ENCODE measurements around the gene CBX6.

Gene CBX6

DNA sequence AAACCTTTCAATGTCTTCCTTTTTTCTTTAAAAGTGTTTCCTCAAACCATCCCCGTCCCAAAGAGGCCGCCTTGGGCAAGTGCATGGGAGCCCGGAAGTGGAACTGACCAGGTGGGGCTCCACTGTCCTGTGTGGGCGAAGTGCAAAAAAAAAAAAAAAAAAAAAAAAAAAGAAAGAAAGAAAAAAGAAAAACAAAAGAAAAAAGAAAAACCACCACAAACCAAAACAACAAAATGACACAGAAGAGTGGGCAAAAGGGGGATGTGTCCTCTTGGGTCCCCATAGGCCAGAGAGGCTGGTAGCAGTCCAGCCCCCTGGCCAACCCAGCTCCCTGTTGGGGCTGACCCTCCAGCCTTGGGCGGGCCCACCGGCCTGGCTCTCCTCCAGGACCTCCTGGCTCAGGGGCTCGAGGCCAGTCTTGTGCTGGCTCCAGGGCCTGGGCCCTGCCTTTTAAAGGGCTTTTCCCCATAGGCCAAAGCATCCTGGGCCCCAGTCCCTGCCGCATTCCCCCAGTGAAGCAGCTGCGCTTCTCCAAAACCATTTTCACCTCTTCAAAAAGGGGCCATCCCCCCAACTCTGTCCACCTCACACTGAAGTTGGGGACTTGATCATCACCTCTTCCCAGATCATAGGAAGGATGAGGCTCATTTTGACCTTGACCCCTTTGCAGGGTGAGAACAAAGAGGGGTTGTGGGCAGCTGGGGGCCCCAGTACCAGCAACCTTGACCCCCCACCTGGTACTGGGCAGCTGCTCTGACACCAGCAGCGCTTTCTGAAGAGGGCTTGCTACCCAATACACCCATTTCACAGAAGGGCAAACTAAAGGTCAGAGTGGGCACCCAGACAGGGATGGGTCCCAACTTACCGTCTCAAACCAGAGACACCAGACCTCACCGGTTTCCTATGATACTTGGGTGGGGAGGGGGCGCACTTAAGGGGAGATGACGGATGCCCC, 9.4 kb downstream of the CBX6 start:
- no peak for DNase-seq (ENCODE audit: extremely low spot score)
- POLR2A ChIA-PET = no interaction called here
- CTCF ChIA-PET = interaction anchor here (1.1 to 1.3 kb wide), 3 partner anchors 9 to 140 kb away, joined by 3 to 4 read pairs (median 3); partner anchors contain the start of gene CBX6

DNA sequence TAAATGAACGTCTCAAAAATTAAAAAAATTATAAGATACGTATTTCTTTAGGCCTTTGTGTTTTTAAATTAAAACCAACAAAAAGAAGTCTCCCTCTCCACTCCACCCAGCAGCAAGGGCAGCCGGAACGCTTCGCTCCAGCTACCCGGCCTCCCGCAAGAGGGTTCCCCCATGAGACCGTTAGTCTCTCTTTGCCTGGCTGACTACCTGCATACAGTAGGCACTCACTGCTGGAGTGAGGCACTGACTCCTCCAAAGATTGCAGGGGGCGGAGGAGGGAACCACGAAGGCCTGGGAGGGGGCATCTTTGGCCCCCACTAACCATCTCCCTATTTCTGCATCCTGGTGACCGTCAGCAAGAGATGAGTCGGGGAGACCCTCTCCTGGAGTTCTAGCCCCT, 10.1 kb downstream of the CBX6 start:
- DNase-seq (ENCODE audit: extremely low spot score) = no peak
- CTCF ChIA-PET = interaction anchor here (1.2 to 1.6 kb wide), 3 partner anchors 8 to 12 kb away, joined by 3 to 11 read pairs (median 4); partner anchors contain the start of gene CBX6
- POLR2A ChIA-PET = no interaction called here
- TF ChIP-seq, protein P1, sequence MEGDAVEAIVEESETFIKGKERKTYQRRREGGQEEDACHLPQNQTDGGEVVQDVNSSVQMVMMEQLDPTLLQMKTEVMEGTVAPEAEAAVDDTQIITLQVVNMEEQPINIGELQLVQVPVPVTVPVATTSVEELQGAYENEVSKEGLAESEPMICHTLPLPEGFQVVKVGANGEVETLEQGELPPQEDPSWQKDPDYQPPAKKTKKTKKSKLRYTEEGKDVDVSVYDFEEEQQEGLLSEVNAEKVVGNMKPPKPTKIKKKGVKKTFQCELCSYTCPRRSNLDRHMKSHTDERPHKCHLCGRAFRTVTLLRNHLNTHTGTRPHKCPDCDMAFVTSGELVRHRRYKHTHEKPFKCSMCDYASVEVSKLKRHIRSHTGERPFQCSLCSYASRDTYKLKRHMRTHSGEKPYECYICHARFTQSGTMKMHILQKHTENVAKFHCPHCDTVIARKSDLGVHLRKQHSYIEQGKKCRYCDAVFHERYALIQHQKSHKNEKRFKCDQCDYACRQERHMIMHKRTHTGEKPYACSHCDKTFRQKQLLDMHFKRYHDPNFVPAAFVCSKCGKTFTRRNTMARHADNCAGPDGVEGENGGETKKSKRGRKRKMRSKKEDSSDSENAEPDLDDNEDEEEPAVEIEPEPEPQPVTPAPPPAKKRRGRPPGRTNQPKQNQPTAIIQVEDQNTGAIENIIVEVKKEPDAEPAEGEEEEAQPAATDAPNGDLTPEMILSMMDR (IDR thresholded peaks at IDR 0.05; ENCODE audit: control extremely low read depth, extremely low read depth, low read depth, missing control alignments) = no peak

More for the DNA sequence above, 9.4 kb downstream of the CBX6 start:
- TF ChIP-seq, protein P1 (IDR thresholded peaks at IDR 0.05; ENCODE audit: control extremely low read depth, extremely low read depth, low read depth, missing control alignments) = no peak

DNA sequence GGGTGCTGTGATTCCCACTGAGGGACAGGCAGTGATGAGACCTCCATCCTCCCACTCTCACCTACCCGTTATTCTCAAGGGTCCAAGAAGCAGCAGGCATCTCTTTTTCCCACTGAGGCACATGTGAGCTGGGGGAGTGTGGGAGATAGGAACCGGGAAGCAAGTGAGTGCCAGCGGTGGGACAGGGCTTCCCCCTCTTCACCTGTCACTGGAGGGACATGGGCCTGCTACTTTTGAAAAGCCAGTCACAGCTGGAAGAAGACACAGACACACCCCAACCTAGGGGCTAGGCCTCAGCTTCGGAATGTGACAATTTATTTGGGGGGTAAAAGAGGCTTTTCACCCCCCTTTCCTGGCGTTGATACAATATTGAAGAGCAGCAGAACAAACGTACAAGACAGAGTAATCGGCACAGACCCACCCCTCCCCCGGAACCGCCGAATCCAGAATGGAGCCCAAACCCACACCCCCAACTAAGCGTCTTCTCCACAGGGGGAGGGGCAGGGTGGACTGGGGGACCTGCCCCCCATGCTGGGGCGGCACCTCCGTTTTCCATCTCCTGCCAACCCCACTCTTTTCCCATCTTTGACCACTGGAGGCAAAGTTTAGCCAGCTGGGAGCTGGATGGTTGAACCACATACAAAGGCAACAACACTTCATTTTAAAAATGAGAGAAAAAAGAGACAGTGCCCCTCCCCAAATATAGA, 10.7 kb downstream of the CBX6 start:
- CTCF ChIA-PET = interaction anchor here (1.2 to 1.6 kb wide), 3 partner anchors 9 to 13 kb away, joined by 3 to 11 read pairs (median 4); partner anchors contain the start of gene CBX6
- DNase-seq (ENCODE audit: extremely low spot score) = no peak
- POLR2A ChIA-PET = no interaction called here
- TF ChIP-seq, protein P1 (IDR thresholded peaks at IDR 0.05; ENCODE audit: control extremely low read depth, extremely low read depth, low read depth, missing control alignments) = no peak

DNA sequence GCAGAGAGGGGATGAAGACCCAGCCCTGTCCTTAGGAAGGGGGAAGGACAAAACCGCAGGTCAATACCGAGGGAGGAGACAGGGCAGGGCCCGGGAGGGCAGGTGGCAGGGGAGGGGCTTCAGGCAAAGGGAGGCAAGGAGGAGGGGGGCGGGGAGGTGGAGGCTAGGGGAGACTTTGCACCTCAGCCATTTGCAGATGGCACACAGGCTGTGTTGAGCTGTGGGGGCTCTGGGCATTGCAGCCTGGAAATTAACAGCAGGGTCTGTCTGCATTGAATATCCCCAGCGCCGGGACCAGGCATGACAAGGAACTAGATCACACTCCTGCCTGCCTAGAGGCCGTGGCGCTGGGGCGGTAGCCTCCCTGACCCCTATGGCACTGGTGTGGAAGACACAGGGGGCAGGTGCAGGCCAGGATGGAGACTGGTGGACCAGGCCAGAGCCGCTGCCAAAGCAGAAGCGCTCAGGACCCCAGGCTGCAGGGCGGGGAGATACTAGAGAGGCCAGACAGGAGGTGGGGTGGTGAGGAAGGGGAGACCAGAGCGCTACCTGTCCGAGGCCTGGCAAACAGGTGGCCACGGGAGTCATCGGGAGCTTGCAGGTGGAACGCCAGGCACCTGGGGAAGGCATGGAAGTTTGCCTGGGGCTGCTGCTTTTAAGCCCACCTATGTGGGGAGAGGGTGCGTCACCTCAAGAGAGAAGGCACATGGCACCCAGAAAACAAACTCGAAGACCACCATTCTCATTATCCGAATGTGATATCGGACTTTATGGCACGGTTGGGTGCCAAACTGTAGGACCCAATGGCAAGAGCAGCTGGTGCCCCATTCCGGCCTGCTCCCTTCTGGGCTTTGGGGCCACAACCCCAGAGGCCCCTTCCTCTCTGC, 11.5 kb downstream of the CBX6 start:
- ChIA-PET POLR2A (no interaction called here), CTCF (interaction anchor here (1.6 to 3.0 kb wide), 2 partner anchors 9 kb away, joined by 11 to 21 read pairs; no protein-coding TSS in a partner anchor)
- no peak for DNase-seq (ENCODE audit: extremely low spot score)
- TF ChIP-seq, protein P1 (IDR thresholded peaks at IDR 0.05; ENCODE audit: control extremely low read depth, extremely low read depth, low read depth, missing control alignments) = no peak

DNA sequence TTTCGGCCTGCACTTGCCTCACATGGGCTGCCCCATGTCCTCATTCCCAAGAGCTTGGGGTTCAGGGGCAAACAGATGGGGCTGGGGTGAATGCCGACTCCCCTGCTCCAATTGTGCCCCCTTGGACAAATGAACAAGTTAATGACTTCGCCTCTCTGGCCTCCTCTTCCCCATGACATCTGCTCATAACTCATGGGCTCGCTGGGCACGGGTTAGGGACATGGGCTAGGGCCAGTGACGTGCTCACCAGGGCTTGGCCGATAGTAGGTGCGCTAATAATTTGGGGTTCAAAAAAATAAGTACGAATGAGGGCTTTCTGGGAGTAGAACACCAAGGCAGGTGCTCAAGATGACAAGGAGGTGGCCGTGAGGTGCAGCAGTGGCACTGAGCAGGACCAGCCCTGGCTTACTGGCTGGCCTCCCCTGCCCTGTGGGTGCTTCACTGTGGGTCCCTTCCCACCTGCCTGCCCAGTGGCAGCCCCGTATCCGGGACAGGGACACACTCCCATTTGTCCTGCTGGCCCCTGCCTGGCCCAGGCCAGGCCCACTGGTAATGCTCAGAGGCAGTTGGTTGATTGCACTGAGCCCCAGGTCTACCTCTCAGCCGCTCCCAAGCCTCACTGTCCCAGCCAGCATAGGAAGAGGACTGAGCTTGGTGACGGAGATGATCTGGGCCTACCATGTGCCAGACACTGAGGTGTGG, 12.3 kb downstream of the CBX6 start:
- ChIA-PET CTCF (interaction anchor here (3.0 kb wide), 1 partner anchor 10 kb away, joined by 21 read pairs; no protein-coding TSS in a partner anchor), POLR2A (no interaction called here)
- TF ChIP-seq, protein P1 (IDR thresholded peaks at IDR 0.05; ENCODE audit: control extremely low read depth, extremely low read depth, low read depth, missing control alignments) = no peak
- DNase-seq (ENCODE audit: extremely low spot score) = no peak

Data from GM10248 (cell line).